ENCODE measurements around the gene ZFP92. TPM values are rescaled to one million over a fixed set of nuclear protein-coding genes. Genes with fewer than 3 reads are reported as not detected.

The ZFP92 gene
- total RNA-seq, 1 donor from 2014 or later, result 0.06 TPM

GRCh38 chrX:153445106-153445855, 34.0 kb downstream of the ZFP92 start:
- no peak overlapping the region for H3K4me3 ChIP-seq (ENCODE audit: low read depth, low read length)
- TF ChIP-seq CTCF (conservative IDR thresholded peaks at IDR 0.05; ENCODE audit: low read depth, low read length), result no peak
- no peak for DNase-seq (ENCODE audit: low read depth)

- H3K4me3 ChIP-seq (ENCODE audit: low read depth, low read length), result no peak within 1 kb of the TSS
- no peak for TF ChIP-seq CTCF (conservative IDR thresholded peaks at IDR 0.05; ENCODE audit: low read depth, low read length)
- no peak for DNase-seq (ENCODE audit: low read depth)
These were observed 34.8 kb downstream of the ZFP92 start, which contains the start of gene TREX2 for GRCh38 chrX:153445856-153446635. Gene TREX2 (minus strand): TSS chrX:153446056. CDS start chrX:153445430, 626 bp downstream.

- DNase-seq (ENCODE audit: low read depth), result no peak
These were observed 35.3 kb downstream of the ZFP92 start for GRCh38 chrX:153446636-153446936.

GRCh38 chrX:153446950-153447580, 35.8 kb downstream of the ZFP92 start:
- no peak for DNase-seq (ENCODE audit: low read depth)
- H3K4me3 ChIP-seq (ENCODE audit: low read depth, low read length), result no peak overlapping the region
- TF ChIP-seq CTCF (conservative IDR thresholded peaks at IDR 0.05; ENCODE audit: low read depth, low read length), result no peak

More at GRCh38 chrX:153446636-153446936, 35.3 kb downstream of the ZFP92 start:
- TF ChIP-seq CTCF (conservative IDR thresholded peaks at IDR 0.05; ENCODE audit: low read depth, low read length), result no peak
- H3K4me3 ChIP-seq (ENCODE audit: low read depth, low read length), result no peak overlapping the region

GRCh38 chrX:153447581-153447960, 36.3 kb downstream of the ZFP92 start:
- no peak for TF ChIP-seq CTCF (conservative IDR thresholded peaks at IDR 0.05; ENCODE audit: low read depth, low read length)
- no peak overlapping the region for H3K4me3 ChIP-seq (ENCODE audit: low read depth, low read length)
- no peak for DNase-seq (ENCODE audit: low read depth)

- H3K4me3 ChIP-seq (ENCODE audit: low read depth, low read length), result no peak overlapping the region
- no peak for TF ChIP-seq CTCF (conservative IDR thresholded peaks at IDR 0.05; ENCODE audit: low read depth, low read length)
- no peak for DNase-seq (ENCODE audit: low read depth)
These were observed 37.5 kb downstream of the ZFP92 start for GRCh38 chrX:153448556-153449367.

Measured in epithelial cell of proximal tubule (primary cell).